K562 (cell line): ENCODE measurements around the gene BCO2. TPM values are rescaled to one million over a fixed set of nuclear protein-coding genes. Genes with fewer than 3 reads are reported as not detected.

Source experiments
- CHAMP1 ChIP-seq: fragments of 450-650 bp; IDR thresholded peaks from 2 replicates; pipeline ENCODE4 v1.6.1; 2016; ENCODE audit warnings: mild to moderate bottlenecking
- CHD2 ChIP-seq: IDR thresholded peaks from 2 replicates; pipeline ENCODE4 v1.6.1; 2011; ENCODE audit warnings: low read depth, low read length
- CUX1 ChIP-seq: fragments of 200-800 bp; sonication (Bioruptor generic); IDR thresholded peaks from 2 replicates; pipeline ENCODE4 v1.6.1; 2016; ENCODE audit warnings: missing genetic modification characterization, missing compliant biosample characterization
- HOXB6 ChIP-seq: fragments of 250-450 bp; sonication (Bioruptor Pico); IDR thresholded peaks from 2 replicates; pipeline ENCODE4 v1.5.1; 2022; ENCODE audit warnings: mild to moderate bottlenecking, borderline replicate concordance
- KAT8 ChIP-seq: fragments of 450-650 bp; IDR thresholded peaks from 2 replicates; pipeline ENCODE4 v1.6.1; 2016; ENCODE audit warnings: low read depth, mild to moderate bottlenecking
- NFATC3 ChIP-seq: fragments of 450-650 bp; IDR thresholded peaks from 2 replicates; pipeline ENCODE4 v1.6.1; 2017; ENCODE audit warnings: mild to moderate bottlenecking
- PHB2 ChIP-seq: fragments of 450-650 bp; IDR thresholded peaks from 2 replicates; pipeline ENCODE4 v1.6.1; 2017; ENCODE audit warnings: low read depth
- TAF7 ChIP-seq: fragments of 450-650 bp; IDR thresholded peaks from 2 replicates; pipeline ENCODE4 v1.6.1; 2016; ENCODE audit warnings: missing genetic modification characterization, missing compliant biosample characterization
- ZNF518B ChIP-seq: fragments of 250-450 bp; sonication (Bioruptor Pico); IDR thresholded peaks from 2 replicates; pipeline ENCODE4 v1.5.0; 2021; ENCODE audit warnings: mild to moderate bottlenecking, moderate library complexity
- polyA plus RNA-seq, 8 experiments: library from polyadenylated mRNA; depleted of rRNA in 4 of 8; stranded (reverse) in 5 of 8; unstranded in 3 of 8; fragments of >200 nt; fragmentation: Nextera tagmentation in 2 of 8; fragmentation: Illumina TruSeq in 1 of 8; extraction: Ambion mirVana in 2 of 8; extraction: Trizol in 1 of 8; gene quantifications; 2 replicates each; pipeline versions ENCODE4 v1.2.1 to v1.2.3, GENCODE V29; 2011 to 2014; ENCODE audit warnings: inconsistent platforms in 1 of 8, missing spikeins in 1 of 8
- total RNA-seq, 7 experiments: library from RNA; depleted of rRNA in 6 of 7; stranded (reverse); fragments of >200 nt in 6 of 7; fragmentation: Illumina TruSeq in 2 of 7; extraction: Trizol in 2 of 7; gene quantifications; 2 replicates each; pipeline versions ENCODE4 v1.2.1 to v1.2.3, GENCODE V29; 2011 to 2021; ENCODE audit warnings: low replicate concordance in 1 of 7

The BCO2 gene
- total and polyA plus RNA-seq, 9 of the 15 experiments (the other 6 are each of a cell fraction or from before 2014, with no cell fraction given), result 0.21 to 1.0 (median 0.47) TPM; not detected in 1

GRCh38 chr11:112143597-112143996 is 31.7 kb upstream of the BCO2 start (continued):
- TF ChIP-seq CUX1 (CRISPR knock-in tag) (no peak), CHD2 (no peak), KAT8 (no peak), NFATC3 (no peak), CHAMP1 (no peak), ZNF518B (CRISPR knock-in tag) (no peak), TAF7 (no peak), HOXB6 (CRISPR knock-in tag) (no peak), PHB2 (no peak)
